Right ventricle myocardium superior (tissue), 1 donor: Measurements from ENCODE around the gene SORD. TPM values are rescaled to one million over a fixed set of nuclear protein-coding genes. Genes with fewer than 3 reads are reported as not detected.
"Not testable (repeated sequence)": the region's sequence is repeated elsewhere in the genome, so short reads cannot be mapped to it uniquely, and the experiment has no call there.

Experiments used
- ATAC-seq: fragments of 200-7000 bp; cut with Tn5 transposase; one replicate; pipeline ENCODE4 v1.9.1; 2020; ENCODE audit warnings: mild to moderate bottlenecking; ENCODE audit not compliant: poor library complexity
- DNase-seq: peaks from one replicate; pipeline ENCODE4 v3.0.0-alpha.2; 2020
- intact Hi-C: fragments of 100-400 bp; cut with DNase I; formaldehyde crosslinking; loops from one replicate; pipeline ENCODE4 v1.11.2; 2022
- total RNA-seq: library from RNA; stranded (reverse); fragmentation: NEBNext Ultra II Directional; extraction: Animal tissue kit (Norgen Biotek cat#: 25700); gene quantifications from one replicate; pipeline ENCODE4 v1.2.1, GENCODE V29; 2021
- donor health status: DM: no; HTN: yes; CAD: no; lungs with severe emphysema.

Gene SORD
- total RNA-seq, 1 donor from 2014 or later = 12.1 TPM

DNA sequence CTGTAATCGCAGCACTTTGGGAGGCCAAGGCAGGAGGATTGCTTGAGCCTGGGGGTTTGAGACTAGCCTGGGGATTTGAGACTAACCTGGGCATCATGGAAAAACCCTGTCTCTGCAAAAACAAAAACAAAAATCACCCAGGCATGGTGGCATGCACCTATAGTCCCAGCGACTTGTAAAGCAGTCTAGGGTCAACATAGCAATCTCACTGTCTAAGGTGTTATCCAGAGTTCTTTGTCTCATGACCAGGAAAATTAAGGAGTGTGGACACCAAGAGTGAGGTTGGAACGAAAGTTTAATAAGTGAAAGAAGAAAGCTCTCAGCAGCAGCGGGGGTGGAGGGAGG is 25.4 kb downstream of the SORD start:
- not testable (repeated sequence) for ATAC-seq, DNase-seq
- intact Hi-C loops = loop anchor here (10.0 kb wide), 1 partner anchor 66 kb away; the partner anchor contains the start of genes DUOX2 and DUOXA2

DNA sequence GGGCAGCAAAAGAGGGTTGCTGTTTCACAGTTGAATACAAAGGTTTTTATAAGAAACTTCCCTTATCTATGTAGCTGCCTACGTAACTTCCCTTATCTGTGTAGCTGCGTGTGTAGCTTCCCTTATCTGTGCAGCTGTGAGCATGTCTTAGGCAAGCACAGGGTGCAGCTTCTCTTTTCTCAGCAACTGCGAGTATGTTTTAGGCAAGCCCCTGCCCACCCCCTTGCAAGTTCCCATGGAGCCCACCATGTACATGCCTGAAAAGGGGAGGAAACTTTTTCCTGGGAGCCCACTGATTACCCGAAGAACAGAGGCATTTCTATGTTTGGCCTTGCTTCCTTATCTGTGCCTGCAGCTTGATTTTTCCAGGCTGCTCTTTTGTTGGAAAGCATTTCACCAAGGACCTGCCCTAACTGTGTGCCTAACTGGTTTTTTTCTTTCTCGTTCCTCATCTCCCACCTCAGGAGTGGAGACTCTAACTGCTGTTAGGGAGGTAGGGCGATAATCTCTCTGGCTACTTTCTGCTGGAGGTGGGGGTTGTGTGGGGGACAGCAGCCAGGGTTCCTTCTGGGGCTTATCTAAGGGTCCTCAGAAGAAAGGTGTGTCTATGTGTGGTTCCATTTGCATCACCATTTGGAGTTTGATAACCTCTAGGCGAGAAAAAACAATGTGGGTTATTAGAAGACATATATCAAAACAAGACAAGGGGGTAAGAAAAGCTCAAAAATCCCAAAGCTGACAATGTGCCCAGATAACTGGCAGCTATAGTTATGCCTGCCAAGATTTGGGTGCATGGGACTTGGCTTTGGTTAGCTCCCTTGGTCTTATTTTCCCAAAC is 26.0 kb downstream of the SORD start:
- intact Hi-C loops = loop anchor here (10.0 kb wide), 1 partner anchor 66 kb away; the partner anchor contains the start of genes DUOX2 and DUOXA2
- ATAC-seq = peak; percentile 73
- no peak for DNase-seq

DNA sequence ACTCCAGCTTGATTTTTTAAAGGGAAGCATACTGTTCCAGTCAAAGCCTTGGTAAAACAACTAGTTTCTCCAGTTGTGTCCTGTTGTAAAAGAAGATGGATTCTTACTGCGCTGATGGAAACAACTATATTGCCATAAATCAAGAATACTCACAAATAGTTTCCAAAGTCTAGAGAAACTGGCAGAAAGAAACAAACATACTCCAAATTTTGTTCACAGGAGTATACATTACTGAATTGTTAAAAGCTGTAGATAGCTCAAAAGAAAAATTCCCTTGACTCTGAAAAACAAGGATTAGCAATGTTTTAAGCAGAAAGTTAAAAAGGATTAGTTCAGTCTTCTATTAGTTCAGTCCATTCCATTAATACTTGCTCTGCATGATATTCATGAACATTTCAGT is 27.6 kb downstream of the SORD start:
- ATAC-seq = no peak
- DNase-seq = no peak
- intact Hi-C loops = no loop called here

DNA sequence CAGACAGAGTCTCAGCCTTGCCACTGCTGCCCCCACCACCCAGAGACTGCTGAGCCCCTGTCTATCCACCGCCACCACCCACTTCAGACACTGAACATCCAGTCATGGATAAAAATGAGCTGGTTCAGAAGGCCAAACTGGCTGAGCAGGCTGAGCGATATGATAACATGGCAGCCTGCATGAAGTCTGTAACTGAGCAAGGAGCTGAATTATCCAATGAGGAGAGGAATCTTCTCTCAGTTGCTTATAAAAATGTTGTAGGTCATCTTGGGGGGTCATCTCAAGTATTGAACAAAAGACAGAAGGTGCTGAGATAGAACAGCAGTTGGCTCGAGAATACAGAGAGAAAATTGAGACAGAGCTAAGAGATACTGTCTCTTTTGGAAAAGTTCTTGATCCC is 29.7 kb downstream of the SORD start:
- intact Hi-C loops, DNase-seq, ATAC-seq: not testable (repeated sequence)

DNA sequence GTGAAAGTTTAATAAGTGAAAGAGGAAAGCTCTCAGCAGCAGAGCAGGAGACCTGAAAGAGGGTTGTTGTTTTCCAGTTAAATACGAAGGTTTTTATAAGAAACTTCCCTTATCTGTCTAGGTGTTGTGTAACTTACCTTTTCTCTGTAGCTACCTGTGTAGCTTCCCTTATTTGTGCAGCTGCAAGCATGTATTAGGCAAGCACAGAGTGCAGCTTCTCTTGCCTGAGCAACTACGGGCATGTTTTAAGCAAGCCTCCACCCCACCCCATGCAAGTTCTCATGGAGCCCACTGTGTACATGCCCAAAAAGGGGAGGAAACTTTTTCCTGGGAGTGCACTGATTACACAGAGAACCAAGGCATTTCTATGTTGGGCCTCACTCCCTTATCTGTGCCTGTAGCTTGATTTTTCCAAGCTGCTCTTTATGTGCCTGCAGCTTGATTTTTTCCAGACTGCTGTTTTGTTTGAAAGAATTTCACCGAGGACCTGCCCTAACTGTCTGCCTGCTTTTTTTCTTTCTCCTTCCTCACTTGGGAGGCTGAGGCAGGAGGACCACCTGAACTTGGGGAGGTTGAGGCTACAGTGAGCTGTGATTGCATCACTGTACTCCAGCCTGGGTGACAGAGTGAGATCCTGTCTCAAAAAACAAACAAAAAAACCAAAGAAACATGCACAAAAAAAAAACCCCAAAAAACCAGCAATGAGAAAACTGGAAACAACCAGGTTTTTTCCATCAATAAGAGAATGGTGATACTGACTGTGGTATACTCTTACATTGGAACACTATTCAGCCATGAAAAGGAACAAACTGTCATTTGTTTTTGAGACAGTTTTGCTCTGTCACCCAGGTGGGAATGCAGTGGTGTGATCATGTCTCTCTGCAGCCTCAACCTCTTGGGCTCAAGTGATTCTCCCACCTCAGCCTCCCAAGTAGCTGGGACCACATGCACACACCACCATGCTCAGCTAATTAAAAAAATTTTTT is 36.0 kb downstream of the SORD start:
- intact Hi-C loops, ATAC-seq: not testable (repeated sequence)

DNA sequence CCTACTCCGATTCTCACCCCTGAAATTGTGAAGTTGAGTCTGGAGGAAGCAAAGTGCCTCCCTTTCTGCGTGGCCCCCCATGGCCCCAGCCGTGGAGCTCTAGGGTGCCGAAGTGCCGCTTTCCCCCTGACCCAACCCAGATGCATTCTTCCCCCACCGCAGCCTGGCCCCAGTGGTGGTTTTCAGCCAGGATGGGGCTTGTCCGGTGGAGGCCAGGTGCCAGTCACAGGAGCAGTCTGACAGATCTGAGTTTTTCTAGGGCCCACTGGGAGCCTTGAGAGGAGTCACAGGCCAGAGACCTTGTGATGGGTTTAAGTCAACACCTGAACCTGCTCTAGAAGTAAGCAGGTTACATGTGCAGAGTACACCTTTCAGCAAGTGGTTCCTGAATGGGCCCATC is 39.3 kb downstream of the SORD start:
- intact Hi-C loops, ATAC-seq, DNase-seq: not testable (repeated sequence)

More for the DNA sequence above, 36.0 kb downstream of the SORD start:
- DNase-seq = not testable (repeated sequence)

DNA sequence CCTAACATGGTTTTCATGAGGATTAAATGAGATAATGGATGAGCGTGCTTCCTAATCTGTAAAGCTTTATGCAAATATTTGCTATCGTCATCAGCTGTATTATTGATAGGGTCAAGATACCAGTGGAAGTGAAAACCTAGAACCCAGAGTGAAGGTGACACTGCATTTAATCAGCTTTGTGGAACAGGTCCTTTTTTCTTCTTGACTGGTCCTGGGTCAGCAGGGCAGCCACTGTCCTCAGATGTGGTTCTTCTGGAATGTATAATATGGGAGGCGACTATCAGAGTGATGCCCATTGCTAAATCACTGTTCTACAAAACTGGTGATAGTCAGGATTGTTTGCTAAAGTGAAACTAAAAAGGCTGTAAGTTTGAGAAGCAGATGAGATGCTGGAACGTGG is 41.4 kb downstream of the SORD start:
- intact Hi-C loops = no loop called here
- ATAC-seq = no peak
- no peak for DNase-seq

DNA sequence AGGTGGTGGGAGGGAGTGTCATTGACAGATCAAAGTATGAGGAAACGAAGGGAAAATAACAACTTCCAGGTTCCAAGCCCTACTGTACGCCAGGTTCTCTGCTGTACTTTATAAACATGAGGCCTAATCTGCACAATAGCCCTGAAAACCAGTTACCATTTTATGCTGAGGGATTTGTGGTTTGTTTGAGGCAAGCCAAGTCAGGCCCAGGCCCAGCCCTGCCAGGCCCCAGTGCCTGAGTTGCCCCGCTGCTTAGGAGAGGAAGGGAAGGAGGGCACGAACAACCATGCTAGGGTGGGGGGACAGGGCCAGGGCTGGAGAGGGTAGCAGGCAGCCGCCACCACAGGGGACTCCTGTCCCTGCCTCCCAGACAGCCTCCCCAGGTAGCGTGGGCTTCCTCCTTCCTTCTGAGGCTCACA is 47.0 kb downstream of the SORD start:
- DNase-seq, ATAC-seq, intact Hi-C loops: not testable (repeated sequence)

DNA sequence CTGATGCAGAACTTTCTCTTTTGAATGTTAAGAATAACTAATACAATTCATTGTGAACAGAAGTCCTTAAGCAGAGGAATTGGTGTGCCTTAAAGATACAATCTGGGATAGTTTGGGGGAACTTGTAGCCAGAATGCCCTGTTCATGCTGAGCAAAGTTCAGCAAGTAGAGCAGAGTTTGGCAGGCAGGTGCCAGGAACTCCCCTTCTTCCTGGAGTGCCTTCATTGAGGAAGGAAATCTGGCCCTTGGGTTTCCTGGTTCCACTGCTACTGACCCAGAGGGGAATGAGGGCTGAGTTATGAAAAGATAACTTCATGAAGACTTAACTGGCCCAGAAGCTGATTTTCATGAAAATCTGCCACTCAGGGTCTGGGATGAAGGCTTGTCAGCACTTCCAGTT is 50.6 kb downstream of the SORD start:
- intact Hi-C loops, DNase-seq, ATAC-seq: not testable (repeated sequence)

DNA sequence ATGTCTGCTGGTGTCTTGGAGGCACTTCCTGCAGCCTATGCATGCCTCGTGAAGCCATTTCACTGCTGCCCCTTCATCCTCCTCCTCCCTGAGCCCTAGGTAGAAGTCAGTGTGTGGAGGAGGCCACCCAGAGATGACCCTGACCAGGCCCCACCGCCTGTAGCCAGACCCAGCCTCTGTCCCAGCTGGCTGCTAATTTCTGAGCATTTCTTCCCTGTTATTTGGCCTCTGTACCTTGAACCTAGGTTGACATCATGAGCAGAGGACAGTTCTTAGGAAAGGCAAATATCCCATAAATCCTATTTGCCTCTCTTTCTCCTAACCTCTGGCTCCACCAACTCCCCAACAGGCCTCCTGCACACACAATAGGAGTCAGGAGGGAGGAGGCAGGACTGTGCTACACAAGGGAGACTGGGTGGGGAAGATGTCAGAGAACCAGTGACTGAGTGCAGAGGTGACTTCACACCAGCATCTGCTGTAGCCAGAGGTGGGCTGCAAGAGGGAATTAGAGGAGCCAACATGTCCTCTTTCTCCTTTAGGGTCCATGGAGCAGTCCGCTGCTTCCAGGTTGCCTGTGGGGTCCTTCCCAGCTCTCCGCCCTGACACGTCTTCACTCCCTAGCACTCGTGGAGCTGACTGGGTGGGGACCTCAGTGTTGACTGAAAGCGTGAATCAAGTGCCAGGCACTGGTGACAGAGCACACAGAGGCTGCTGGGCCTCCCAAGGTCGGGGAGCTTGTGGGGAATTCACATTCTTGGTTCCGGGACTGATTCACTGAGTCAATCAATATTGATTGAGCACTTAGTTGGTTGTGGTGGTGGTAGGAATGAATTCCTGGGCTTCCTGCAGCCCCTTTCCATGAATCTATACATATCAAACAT is 52.7 kb downstream of the SORD start:
- intact Hi-C loops, DNase-seq, ATAC-seq: not testable (repeated sequence)

DNA sequence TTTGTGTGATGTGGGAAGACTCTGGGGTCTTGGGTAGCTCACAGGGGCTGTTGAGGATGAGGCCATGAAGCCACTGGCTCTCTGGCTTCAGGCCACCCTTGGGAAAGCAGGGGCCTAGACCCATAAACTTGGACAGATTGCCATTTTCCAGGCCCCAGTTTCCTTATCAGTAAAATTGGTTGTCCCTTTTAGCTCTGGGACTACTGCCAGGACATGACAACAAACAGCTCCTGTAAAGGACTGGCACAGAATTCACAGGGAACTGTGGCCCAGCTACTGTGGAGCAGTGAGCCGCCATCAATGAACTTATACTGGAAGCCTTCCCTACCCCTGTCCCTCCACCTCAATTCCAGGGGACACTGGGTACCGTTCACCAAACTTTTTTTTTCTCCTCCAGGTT is 54.4 kb downstream of the SORD start:
- DNase-seq, intact Hi-C loops: not testable (repeated sequence)
- ATAC-seq = peak; percentile 68

DNA sequence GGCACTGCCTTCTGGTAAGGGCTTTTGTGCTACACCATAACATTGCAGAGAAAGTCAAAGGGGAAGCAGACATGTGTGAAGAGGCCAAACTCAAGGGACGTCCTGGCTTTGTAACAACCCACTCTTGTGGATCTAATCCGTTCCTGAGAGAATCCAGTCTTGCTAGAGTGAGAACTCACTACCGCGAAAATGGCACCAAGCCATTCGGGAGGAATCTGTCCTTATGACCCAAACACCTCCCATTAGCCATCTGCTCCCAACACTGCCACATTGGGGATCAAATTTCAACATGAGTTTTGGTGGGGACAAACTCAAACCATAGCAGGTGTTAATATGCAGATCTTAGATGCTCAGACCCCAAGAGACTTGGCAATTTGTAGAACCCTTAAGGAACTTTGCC is 56.2 kb downstream of the SORD start:
- DNase-seq, intact Hi-C loops: not testable (repeated sequence)
- ATAC-seq = peak; percentile 8

DNA sequence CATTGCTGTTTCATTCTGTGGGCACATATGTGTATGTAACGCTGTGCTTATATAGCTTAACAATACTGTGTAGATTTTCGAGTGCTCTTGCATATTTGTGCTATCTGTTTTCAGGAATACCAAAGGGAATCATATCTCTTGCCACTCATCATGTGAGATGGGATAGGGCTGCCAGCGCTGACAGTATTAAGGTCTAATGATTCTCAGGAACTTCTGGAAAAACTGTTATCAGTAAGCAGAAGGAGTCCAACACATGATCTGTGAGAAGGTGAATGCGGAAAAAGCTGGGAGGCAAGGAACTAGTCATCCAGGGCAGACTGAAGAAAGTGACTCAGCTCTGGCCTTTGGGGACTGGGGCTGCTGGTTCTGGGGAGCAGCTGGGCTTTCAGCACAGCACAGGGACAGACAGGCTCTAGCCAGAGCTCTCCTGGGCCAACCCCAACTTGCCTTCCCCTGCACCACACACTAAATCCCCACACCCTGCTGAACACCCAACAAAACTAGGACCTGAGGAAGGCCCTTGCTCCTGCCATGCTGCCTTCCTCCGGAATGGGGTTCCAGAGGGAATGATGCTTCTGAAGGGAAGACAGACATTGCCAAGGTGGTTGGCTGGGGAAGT is 56.7 kb downstream of the SORD start:
- ATAC-seq = peak; percentile 21
- intact Hi-C loops, DNase-seq: not testable (repeated sequence)

DNA sequence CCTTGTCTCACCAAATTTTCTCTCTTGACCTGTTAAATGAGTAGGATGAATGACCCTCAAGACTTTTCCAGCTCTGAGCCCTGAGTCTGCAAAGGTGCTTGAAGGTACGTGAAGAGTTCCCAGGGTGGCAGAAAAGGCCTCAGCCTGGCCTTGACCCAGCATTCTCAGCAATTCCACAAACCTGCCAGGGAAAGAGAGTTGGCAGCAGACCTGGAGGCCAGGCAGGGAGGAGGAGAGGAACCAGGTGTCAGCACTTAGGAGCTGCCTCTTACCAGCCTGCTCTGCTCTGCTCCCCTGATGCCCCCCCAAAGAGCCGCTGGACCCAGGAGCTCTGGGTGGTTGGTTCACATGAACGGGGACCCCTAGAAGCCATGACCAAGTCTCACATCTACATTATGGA is 57.6 kb downstream of the SORD start:
- peak; percentile 79 for ATAC-seq
- DNase-seq, intact Hi-C loops: not testable (repeated sequence)

DNA sequence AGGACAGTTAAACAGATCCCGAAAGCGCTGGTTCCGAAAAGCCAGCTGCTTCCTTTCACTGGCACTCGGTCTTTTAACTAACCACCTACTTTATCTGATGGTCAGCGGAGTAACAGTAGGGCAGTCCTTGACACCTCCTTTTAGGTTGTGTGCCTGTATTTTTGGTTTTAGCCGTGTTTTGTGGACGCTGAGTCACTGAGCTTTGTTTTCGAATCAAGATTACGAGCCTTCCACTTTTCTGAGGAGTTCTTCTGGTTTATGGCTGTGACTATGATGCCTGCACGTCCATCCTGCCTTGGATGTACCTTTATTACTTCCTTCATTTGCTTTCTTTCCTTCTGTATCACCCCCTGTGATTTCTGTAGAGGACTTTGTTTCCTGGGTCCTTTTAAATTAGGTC is 59.4 kb downstream of the SORD start:
- ATAC-seq, intact Hi-C loops, DNase-seq: not testable (repeated sequence)

DNA sequence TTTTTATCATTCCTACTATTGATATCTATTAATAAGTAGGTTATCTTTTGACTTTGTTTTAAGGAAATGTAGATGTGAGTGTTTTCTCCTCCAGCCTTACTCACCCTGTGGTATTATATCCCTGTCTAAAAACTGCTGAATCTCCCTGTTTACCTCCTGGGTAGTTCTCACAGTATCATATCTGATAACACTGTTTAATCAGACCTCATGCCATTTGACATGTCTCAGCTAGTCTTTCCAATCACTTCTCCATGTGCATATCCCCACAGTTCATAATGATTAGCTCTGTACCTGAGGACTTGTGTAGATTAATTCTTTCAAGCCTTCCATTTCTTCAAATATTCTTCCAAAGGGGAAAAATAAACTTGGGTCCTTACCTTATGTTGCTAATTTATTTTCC is 60.2 kb downstream of the SORD start:
- ATAC-seq (no peak), DNase-seq (no peak)
- intact Hi-C loops = no loop called here

DNA sequence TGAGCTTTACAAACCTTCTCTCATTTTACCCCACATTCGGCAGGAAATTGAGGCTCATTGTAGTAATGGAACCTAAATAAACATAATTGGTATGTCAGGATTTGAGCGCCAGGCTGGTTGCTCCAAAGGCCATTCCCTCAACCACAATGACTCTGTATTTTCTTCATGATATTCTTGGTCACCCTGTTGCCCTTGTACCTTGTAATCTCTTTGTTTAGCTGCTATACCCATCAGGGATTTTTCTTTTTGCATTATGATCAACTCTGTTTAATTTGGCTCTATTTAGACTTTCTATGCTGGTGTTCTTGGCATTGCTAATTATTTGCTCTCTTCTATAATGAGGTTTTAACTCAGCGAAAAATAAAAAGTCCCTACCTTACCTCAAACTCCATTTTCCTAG is 61.2 kb downstream of the SORD start:
- ATAC-seq = no peak
- intact Hi-C loops = no loop called here

DNA sequence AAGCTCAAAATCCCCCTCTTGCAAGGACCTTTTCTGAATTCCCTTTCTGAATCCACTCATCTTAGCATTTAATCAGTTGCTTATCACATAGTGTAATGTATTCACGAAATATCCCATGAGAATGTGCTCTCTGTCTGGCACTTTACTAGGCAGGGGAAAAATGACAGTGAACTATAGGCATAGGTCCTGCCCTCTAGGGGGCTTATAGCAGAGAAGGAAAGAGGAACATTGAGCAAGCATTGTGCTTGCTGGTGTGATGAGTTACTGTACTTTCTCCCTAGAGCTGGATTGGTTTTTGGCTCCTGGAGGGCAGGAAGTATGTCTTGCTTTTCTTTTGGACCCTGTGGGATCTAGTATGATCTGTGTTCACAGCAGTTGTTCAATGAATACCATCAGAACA is 64.5 kb downstream of the SORD start:
- ATAC-seq (no peak), DNase-seq (no peak)
- intact Hi-C loops = no loop called here

More for the DNA sequence above, 61.2 kb downstream of the SORD start:
- DNase-seq = no peak
